GM10847 (cell line): Measurements from ENCODE around the gene IGFALS.

Source experiments
- POLR2A ChIP-seq: IDR thresholded peaks from 2 replicates; pipeline ENCODE4 v1.6.1; 2011; ENCODE audit not compliant: insufficient read length; ENCODE audit errors: extremely low read depth

IGFALS gene

DNA sequence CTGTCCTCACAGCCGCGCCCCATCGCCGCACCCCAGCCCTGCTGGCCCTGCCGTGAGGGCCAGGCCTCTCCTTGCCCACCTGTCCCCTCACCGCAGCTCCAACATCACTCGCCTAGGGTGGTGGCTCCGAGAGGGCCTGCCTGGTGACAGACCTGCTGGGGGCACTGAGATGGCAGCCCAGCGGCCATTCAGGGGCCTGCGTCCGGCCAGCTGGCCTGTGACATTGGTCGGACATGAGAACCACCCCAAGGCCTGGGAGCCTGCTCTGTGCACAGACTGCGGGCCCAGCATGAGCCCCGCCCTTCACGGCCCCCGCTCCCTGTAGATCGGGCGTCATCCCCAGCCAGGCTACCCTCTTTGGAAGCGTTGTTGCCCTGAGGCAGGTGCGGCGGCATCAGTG is 34.0 kb downstream of the IGFALS start:
- TF ChIP-seq POLR2A = no peak

DNA sequence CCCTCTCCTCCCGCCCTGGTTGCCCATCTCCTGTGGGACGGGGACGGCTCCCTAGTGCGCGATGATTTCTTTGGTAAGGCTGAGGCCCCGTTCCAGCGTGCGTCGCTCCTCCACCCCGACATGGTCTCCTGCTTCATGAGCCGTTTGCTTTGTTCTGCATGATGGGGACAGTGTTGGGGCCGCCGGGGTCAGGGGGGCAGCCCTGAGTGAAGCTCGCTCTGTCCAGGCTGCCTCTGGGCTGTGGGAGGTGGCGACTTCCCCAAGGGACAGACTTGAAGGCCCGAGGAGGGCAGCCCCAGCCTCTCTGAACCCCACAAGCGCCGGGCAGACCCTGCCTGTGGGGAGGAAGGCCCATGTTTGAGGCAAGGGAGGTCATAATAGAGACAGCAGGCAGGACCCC is 34.6 kb downstream of the IGFALS start:
- TF ChIP-seq POLR2A = no peak

DNA sequence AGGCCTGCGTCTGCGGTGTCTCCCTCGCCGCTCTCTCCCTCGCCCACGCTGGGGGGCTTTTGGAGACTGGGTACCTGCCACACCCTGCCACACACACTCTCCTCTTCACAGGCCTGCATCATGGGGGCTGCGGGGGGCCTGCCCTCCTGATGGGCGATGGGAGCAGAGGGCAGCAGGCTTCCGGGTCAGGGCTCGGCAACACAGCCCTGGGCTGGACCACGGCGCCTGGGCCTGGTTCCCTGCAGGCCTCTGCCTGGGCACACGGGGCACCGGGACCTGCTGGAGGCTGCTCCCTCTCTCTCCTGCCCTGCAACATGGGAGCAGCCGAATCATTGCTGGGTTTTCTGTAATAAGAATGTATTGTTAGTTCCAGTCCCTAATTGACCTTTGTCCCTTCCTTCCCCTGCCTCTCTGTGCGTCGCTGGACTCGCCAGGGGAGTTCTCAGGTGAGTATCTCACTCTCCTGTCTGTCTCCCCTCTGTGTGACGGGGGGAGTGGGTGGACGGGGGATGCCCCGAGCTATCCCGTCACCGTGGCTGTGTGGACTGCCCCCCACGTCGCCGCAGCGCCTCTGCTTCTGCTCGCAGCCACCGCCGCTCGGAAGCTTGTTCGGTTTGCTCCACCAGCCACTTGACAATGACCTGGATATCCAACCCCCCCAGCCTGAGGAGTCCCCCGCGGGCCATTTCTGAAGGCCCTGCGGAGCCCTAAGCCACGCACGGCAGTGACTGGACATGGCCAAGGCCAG is 35.6 kb downstream of the IGFALS start:
- no peak for TF ChIP-seq POLR2A

DNA sequence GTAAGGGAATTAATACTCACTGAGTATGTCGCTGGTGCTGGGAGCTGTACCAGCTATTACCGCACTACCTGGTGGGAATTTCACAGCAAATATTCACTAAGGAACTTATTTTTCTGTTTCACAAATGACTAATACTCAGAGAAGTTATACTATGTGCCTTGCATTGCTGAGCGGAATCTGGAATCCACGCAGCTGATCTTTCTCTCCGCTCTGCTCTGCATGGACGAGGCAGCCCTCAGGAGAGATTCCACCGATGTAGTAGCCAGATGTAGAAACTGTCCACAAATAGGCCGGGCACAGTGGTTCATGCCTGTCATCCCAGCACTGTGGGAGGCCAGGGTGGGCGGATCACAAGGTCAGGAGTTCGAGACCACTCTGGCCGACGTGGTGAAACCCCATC is 39.3 kb downstream of the IGFALS start:
- no peak for TF ChIP-seq POLR2A

DNA sequence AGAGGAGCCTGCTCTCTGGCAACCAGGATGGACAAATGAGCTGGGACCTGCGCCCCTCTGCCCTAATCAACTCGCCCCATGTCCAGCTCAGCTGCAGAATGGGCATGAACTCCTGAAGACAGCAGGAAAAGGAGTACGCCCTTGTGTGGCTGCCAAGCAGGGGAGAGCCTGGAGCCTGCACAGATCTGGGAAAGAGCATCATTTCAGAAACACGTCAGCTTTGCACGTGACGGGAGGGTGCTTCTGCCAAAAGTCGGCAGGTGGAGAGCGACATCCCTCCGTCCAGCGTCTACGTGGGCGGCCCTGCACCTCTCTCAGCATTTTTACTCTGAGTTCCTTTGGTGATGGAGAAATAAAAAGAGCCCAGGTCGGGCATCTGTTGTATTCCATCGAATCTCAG is 40.7 kb downstream of the IGFALS start:
- TF ChIP-seq POLR2A = no peak

DNA sequence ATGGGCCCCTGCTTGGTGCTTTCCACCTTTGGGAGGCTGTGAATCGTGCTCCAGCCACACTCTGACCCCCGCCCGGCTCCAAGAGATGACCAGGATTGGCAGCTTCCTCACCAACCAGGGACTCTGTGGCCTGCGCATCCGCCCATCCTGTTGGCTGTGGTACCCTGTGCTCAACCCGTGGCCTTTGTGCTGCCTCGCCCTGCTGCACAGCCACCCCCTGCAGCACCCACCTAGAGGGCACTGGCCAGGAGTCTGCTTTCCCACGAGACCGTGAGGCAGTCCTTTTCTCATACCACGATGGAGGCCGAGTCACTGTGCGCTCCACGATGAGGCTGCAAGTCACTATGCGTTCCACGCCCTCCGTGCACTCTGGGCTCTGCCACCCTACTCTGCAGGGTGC is 41.6 kb downstream of the IGFALS start:
- TF ChIP-seq POLR2A = no peak

DNA sequence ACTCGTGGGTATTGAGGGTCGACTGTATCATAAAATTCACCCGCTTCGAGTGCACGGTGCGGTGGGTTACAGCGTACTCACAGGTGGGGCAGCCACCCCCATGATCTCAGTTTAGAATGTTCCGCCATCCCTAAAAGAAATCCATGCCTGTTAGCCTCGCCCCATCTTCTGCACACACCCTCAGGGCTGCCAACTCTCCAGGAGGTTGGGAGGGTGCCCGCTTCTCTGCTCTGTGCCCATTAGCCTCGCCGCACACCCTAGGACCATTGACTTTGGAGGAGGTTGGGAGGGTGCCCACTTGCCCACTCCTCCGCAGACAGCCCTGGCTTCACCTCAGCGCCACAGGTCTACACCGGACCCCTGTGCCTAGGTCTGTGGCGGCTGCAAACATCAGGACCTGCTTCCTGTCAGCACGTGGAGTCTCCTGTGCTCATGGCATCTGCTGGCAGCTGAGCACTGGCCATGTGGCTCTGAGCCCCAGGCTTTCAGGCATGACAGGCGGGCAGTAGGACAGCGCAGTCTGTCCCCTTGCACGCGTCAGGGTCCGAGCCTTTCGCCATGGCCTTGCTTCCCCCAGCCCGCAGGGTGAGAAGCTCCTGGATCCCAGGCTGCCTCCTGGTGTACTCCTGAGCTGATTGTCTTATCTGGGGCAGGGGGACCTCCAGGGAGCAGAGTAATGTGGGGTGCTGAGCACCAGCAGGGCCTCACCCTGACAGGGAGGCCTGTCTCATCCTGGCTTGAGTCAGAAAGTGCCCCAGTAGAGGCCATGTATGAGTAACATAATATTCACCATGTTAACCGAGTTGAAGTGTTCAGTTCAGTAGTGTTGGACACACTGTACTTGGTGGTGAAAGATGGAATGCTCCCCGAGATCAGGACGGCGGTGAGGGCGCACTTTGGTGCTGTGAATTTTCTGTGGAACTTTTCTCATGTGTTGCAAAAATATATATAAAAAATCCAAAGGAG is 44.1 kb downstream of the IGFALS start:
- no peak for TF ChIP-seq POLR2A

DNA sequence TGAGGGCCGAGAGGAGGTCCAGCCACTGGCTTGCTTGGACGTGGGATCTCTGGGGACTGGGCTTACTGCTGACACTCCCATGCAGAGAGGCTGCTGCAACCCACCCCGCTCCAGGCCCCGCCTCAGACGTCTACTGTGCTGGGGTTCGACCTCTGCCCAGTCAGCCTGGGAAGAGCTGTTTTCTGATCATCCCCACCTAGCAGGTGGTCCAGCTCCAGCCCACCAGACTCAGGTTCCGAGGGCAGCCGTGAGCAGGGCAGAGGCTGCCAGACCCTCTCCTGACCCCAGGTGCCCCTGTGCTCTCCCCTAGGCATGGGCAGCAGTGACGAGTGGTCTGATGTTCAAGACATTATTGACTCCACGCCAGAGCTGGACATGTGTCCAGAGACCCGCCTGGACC is 45.6 kb downstream of the IGFALS start:
- no peak for TF ChIP-seq POLR2A

DNA sequence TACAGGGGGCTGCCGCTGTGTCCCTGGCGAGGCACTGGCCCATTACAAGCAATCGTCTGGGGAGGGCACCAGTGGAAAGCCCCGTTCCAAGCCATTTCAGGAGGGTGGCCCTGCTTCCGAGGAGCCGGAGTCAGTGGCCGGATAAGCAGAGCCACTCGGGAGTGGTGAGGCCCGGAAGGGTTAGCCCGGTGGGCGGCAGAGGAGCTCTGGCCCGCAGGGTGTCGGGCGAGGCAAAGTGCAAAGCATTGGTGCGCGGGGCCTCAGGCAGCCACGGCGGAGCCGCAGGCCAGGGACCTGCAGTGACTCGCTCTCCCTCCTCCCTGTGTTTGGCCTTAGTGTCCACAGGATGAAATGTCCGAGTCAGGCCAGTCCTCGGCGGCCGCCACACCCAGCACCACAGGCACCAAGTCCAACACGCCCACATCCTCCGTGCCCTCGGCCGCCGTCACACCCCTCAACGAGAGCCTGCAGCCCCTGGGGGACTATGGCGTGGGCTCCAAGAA is 46.8 kb downstream of the IGFALS start:
- no peak for TF ChIP-seq POLR2A

DNA sequence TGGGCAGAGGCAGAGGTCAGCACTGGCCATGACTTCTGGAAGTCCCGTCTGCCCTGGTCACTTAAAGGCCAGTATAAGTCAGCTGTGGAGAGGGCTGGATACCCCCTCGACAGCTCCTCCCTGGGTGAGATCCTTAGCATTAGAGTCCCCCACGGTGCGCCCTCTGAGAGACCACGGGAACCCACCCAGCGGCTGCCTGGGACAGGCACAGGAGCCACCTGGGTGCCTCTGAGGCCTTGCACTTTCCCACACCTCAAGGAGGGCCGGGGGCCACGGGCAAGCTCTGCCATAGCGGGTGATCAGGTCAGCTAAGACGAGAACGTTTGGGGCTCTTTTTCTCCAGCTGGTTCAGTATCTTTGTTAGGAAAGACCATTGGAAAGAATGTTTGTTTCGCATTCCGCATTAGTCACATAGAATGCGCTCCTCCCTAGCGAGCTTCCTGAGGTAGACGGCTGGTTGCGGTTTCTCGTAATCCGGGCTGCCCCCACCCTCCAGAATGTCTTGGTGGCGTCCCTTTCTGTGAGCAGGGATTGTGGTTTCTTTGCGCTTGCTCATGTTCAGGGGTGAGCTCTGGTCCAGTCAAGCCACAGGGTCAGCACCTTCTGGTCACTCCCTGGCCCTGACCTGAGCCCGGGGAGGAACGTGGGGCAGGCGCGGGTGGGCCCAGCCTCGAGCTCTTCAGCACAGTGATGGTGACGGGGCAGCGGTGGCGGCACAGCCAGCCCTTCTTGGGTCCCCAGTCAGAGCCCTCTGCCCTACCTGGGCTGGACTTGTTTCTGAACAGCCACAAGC is 47.4 kb downstream of the IGFALS start:
- TF ChIP-seq POLR2A = no peak

DNA sequence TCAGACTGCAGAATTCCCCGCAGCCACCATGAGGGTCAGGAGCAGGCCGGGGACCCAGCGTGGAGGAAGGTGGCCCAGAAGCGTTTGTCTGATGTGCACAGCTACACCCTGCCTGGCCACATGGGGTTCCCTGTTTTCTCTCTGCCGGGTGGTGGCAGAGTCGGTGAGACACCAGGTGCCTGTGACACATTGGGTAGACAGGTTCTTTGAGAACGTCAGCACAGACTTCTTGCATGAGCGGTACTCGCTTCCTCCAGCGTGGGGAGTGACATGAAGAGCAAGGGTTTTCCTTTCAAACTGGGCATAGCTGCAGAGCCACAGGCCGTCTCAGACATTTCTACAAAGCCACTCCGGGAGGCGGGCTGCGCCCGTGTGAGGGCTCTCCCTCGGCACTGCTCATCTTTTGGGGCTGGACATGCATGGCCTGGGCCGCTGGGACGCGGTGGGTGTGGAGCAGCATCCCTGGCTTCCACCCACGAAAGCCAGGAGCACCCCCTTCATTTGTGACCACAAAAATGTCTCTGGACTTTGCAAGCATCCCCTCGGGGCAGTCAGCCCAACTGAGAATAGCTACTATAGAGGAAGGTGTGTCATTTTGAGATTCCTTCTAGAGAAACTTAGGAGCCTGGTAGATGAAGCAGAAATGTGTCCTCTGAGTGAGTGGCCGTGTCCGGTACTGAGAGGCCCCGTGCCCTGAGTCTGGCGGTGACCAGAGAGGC is 48.2 kb downstream of the IGFALS start:
- TF ChIP-seq POLR2A = no peak

DNA sequence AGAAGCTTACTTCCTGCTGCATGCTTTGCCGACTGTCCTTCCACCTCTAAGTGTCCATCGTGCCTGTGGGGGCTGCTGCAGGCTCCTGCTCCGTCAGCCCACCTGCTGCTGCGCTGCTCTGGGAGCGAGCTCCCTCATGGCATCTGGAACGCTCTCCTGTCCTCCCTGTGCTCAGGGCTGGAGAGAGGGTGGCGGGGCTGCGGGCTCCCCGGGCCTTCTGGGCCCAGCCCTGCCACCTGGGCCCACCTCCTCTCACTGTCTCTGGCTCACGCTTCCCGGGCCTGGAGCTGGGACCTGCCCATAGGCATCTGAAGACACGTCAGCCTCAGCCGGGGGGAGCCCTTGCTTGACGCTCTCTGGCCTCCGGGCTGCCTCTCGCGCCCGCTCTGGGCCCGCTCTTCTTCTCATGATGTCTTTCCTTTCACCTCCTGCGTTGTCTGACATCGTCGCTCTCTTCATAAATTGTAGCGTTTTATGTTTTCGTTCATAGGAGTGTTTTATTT is 49.1 kb downstream of the IGFALS start:
- TF ChIP-seq POLR2A = no peak

DNA sequence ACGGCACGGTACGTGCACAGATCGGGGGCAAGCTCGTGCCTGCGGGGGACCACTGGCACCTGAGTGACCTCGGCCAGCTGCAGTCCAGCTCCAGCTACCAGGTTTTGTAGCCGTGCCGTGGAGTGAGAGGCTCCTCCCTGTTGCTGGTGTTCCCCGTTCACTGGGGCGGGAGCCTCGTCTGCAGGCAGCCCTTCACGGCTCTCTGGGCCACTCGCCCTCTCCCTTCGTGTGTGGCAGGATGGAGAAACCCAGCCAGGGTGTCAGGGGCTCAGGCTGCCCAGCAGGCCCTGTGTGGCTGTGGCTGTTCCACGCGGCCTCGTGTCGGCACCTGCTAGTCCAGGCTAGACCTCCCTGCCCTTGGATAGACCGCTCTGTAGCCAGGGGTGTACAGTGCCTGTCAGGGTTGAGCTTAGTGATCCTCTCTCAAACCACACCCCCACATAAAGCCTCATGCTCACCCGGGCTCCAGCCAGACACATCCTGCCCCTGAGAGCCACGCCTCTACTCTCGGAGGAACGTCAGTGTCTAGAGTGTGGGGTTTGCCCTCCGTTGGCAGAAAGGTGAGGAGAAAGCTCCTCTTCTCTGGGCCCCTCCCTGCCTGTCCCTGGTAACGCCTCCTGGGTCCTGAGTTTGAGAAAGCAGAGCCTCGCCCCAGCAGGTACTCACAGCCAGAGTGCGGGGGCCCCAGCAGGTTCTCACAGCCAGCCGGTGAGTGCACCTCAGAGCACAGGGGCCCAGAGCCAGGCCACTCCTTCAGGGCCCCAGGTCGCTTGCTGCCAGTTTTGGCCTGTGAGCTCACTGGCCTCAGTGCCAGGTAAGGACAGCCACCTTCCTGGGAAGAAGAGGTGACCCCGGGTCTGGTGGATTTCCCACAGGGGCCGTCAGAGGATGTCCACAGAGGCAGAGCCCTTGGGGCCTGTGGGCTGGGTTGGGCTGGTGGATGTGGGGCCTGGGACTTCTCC is 49.8 kb downstream of the IGFALS start:
- no peak for TF ChIP-seq POLR2A
